HG02885 (cell line): ENCODE results near the gene PRCP.

Experiments
- ATAC-seq: cut with Tn5 transposase; IDR thresholded peaks from one replicate; pipeline ENCODE4 v1.9.1; 2021; ENCODE audit warnings: mild to moderate bottlenecking; ENCODE audit not compliant: unreplicated experiment, poor library complexity

PRCP gene

DNA sequence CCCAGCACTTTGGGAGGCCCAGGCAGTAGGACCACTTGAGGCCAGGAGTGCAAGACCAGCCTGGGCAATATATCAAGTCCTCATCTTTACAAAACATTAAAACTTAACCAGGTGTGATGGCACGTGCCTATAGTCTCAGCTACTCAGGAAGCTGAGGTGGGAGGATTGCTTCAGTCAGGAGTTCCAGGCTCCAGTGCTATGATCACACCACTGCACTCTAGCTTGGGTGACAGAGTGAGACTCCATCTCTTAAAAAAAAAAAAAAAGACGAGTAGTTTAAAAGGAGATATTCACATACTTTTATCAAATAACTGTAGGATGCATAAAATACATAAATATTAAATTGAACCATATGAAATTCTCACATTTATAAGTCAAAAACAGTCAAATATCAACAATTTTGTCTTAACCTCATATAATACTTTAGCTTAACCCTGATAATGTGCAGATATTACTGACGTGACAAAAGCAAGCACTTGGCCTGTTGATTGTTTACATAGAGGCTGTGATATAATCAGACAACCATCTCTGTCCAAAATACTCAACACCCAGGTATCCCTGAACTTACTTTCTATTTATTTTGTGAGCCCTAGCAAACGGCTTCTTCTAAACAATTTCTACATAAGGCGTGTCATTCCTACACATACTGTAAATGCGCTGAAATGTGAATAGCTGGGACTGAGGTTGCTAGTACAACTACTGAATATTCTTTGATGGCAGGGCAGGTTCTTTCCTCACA lies 57.0 kb downstream of the PRCP start:
- ATAC-seq: no peak

DNA sequence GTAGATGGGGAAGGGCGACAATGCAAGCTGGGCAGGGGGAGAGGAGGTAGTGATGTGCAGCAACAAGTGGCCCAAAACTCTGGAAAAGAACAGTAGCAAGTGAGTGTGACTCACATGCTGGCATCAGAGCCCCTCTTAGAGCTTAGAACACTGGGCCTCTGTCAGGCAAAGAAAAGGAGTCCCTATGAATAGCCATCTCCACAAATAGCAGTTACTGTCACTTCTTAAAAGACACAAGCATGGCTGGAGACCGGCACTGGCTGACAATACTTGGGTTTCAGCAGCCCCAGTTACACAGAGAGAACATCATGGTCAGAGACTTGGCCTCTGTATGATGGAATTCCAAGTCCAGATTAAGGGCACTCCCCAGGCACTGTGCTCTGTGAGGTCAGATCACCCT lies 58.2 kb downstream of the PRCP start:
- no peak for ATAC-seq

DNA sequence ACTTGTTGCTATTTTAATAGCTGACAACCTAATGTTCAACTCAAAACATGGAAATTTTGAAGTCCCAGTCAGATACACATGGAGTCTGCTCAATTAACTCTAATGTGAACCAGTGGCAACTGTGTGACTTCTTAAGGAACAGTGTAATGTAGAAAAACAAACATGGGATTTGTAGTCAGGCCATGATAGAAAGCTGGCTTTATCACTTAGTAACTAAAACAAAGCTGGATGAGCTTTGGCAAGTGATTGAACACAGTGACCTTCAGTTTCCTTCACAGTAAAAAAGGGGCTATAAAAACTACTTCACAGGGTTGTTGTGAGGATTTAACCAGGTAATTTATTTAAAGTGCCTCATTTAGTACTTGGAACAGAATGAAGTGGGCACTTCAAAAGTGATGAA lies 62.6 kb downstream of the PRCP start:
- ATAC-seq: no peak

DNA sequence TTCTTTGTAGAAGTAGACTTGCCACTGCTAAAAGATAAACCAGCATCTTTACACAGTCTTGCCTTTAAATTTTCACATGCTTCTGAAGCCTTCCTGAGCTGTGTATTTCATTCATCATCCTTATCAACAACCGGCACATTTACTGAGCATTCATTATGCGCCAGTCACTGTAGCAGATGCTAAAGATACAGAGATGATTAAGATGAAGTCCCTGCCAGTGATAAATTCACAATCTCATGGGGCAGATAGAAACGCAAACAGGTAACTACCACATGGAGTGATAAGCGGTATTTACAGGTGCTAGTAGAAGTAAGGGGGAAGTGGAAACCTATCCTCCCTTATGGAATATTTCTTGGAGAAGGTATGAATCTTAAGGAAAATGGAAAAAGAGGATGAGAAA lies 67.2 kb downstream of the PRCP start:
- no peak for ATAC-seq

DNA sequence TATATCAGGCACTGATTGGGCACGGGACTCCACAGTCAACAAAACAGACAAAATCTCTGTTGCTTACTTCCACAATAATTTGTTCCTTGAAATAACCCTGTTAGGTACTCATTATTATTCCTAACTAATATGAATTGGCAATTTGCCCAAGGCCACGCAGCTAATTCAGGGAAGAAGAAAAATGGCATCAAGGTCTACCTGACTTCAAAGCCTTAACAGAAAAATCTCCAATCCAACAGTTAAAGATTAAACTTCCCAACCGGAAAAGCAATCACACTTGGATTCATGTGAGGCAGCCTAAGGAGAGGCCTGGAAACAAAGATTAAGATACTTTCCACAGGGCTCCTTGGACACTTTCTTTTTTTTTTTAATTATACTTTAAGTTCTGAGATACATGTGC lies 68.9 kb downstream of the PRCP start:
- no peak for ATAC-seq

DNA sequence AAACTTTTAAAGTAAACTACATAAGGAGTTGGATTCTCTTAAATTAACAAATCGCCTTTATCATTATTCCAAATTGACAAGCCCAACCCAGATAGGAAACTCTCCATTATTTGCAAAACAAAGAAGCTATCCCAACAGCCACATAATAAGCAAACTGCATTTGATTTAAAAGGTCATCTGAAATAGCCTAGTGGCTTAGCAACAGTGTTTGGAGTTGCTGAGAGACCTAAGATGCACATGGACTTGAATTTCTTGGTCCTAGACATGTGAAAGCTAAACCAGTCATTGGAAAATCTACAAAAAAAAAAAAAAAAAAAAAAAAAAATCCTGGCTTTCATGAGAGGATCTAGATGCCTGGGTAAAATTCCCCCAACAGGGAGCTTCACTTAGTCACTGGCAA lies 69.5 kb downstream of the PRCP start:
- no peak for ATAC-seq

DNA sequence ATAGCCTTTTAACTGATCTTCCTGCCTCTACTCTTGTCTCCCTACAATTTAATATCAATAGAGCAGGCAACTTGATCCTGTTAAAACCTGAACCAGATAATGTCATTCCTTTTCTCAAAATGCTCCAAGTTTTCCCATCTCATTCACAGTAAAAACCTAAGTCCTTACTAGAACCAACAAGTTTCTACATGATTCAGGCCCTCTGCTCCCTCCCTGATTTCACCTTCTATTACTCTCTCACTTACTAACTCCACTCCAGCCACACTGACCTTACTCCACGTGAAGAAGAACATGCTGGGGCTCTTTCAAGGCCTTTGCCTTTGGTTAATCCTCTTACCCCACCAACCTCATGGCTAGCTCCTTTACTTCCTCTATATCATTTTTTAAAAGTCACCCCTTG lies 71.1 kb downstream of the PRCP start:
- ATAC-seq: no peak

DNA sequence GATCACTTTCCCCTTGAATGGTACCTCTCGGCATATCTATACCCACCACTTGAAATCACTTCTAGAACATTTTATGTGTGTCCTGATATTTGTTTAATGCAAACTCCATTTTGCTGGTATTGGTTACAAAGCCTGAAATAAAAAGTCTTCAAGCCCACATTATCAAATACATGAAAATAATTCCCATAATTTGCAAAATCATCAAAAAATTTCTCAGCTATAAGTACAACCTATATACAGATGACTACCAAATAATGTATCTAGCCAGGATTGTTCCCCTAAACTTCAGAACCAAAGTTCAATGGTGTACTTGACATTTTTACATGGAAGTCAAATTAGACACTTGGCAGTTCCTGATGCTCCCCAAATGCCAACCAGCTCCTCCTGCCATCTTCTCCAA lies 71.8 kb downstream of the PRCP start:
- no peak for ATAC-seq

DNA sequence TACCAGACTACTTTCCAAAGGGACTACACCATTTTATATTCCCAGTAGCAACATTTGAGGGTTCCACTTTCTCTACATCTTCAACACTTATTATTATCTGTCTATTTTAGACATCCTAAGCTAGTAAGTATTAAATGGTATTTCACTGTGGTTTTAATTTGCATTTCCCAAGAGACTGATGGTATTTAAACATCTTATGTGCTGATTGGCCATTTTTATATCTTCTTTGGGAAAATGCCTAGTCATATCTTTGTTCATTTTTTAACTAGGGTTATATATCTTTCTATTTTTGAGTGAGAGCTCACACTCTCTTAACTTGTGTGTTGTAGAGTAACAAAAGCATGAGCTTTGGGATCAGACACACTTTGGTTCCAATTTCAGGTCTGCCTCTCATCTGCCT lies 73.7 kb downstream of the PRCP start:
- ATAC-seq: no peak

DNA sequence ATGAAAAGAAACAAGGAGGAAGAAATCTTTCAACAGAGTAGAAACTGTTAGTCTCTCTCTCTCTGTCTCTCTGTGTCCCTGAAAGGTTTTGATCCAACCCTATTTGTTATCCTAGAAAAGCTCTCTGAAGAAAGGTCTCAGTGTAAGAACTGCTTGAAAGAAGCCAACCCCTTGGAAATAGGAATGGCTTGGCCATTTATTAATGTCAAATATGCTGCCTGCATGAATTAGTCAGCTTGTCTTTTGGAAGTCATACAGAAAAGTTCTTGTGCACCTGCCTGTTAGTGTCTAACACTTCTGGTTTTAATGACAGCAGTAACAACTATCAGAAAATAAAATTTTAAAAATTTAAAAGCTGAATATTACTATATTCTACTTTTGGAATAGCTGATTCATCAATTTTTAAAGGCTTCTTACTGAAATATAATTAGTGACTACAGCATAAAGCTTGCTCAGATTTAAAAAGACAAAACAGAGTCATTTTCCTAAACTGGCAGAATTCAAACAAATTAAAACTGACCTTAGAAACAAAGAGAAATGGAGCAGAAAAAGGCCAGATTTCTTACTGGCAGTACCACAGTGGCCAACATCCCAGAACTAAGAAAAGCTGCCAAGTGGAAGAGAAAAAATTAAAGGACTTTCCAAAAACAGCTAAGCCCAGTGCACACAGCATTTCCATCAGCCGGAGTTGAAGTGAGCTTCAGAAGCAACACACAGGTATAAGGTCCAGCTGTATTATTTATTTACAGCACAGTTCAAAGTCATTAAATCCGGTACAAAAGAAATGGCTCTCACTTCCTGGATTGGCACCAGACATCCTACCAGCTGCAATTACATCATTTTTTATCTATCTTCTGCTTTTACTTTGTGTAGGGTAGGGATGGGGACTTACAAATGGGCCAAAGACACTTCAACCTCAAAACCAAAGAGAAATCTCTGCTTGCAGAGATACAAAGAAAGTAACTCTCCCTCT lies 76.3 kb downstream of the PRCP start:
- ATAC-seq: no peak

DNA sequence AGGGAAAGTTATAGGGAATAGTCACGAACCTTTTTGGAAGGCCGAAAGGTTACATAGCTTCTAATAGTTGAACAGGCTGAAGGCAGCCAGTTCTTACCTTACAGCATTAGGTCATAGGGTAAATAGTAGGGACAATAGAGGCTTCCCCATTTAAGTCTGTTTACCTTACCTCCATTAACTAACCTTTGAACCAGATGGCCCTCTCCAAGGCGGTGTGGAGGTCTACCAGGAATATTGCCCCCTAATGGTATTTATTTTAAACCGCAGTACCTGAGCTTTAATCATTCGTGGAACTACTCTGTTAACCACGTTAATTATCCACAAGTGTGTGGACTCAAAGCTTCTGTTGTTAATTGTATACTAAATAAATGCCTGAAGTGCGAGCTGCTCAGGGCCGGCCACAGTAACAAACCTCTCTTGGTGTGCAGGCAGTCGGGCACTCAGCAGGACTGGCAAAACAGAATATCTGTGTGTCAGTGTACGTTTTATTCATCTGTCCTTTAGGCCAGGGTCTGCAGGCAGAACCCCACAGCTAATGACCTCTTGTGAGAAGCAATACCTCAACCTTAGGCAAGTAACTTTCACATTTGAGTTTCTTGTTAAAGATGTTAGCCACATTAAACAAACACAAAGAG lies 81.7 kb downstream of the PRCP start:
- ATAC-seq: no peak

DNA sequence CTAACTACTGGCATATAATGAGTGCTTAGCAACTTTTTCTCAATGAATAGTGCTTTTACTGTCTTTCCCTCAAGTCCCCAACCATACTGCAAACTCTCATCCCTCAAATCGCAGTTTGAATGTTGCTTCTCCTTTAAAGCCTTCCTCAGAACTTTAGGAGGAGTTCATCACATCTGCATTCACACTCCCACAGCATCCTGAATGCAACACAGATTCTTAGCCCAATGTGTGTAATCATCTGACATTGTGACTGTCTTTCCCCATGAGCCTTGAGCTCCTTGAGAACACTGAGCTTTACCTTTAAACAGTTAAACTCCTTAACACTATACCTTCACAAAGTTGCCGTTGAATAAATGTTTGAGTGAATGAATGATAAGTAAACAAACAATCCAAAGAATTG lies 84.8 kb downstream of the PRCP start:
- no peak for ATAC-seq

DNA sequence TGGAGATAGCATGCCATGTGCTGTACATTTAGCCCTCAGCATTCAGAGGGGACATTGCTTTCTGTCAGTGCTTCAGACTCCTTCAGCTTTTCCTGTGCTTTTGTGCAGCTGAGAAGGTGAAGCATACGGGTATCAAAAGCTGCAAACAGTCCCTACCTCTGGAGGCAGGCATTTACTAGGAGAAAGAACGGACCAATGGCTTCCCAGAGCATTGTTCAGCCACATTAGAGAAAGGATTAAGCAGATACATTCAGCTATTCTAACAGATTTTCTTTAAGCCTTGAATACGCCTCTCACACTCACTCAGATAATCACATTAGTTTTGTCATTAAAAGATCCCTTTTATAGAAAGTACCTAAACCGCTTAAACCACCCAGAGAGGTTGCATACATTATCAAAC lies 85.9 kb downstream of the PRCP start:
- no peak for ATAC-seq

DNA sequence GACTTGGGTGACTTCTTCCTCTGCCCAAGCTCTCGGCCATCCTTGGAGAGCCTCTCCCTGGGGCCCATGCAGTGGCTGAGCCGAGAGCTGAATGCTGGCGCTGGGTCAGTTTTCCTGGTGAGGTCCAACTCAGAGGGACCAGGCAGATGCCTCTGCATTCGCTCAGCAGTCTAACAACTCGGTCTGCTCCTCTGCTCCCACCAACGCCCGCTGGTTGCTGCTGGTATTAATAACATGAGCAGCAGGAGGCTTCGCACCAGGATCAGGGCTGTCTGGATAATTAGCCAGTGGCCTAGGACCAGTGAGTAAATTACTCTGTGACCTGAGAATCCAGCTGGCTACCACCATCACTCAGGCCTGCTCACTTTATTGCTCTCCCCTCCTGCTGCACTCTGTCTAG lies 88.9 kb downstream of the PRCP start:
- ATAC-seq: no peak

DNA sequence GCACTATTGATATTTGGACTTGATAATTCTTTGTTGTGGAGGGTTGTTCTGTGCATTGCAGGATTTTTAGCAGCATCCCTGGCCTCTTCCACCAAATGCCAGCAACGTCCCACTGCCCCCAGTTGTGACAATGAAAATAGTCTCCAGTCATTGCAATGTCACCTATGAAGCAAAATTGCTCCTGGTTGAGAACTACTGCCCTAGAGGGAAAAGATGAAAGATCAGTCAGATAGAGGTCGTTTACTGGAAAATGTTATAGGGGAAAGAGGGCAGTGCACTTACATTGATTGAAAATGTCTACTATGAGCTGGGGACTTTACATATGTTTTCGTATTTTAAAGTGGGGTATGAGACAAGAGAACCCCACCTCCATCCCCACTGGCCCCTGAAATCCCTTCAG lies 89.5 kb downstream of the PRCP start:
- no peak for ATAC-seq

DNA sequence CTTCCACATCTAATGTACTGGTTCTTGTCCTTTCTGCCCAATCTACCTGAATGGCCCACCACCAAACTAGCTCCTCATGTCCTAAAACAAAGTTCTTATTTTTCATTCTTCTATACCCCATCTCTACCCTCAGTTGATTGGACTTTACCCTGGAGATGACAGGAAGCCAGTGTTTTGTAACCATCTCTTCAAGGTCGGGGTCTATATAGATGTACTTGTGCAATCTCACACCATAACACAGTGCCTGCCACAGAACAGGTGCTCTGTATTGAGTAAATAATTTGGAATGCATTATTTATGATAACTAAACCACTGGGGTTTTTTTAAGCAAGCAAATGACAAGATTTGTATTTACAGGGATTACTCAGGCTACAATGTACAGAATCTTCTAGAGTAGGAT lies 89.9 kb downstream of the PRCP start:
- ATAC-seq: no peak

DNA sequence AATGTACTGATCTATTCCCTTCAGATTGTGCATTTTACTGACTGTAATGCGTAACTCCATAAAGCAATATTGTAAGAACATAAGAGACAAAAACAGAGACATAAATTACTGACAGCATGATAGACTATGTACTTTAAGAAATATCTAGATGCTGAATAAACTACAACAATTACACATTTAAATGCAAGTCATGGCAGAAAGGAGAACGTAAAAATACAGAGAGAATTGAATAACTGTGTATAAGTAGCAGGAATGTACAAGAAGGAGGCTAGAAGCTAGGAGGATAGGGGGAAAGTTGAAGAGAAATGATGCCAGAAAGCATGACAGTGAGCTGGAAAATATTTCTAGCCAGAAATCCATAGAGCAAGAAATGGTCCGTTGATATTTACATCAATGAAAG lies 92.6 kb downstream of the PRCP start:
- no peak for ATAC-seq

DNA sequence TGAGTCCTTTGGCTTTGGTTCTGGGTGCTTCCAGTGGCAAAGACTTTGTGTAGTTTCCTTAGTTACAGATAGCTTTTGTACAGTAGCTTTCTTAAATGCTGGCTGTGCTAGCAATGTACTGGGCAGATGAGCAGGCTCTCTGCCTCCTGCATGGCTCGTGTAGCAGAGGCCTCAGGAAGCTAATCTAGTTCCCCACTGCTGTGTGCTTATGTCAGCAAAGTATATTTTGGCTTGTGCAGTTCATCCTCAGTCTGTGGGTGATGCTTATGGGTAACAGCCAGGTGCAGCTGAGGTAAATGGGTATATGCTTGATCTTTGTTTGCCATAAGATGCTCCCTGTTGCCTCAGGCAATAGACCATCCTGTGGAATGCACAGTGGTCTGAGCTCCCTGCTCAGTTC lies 97.5 kb downstream of the PRCP start:
- no peak for ATAC-seq

DNA sequence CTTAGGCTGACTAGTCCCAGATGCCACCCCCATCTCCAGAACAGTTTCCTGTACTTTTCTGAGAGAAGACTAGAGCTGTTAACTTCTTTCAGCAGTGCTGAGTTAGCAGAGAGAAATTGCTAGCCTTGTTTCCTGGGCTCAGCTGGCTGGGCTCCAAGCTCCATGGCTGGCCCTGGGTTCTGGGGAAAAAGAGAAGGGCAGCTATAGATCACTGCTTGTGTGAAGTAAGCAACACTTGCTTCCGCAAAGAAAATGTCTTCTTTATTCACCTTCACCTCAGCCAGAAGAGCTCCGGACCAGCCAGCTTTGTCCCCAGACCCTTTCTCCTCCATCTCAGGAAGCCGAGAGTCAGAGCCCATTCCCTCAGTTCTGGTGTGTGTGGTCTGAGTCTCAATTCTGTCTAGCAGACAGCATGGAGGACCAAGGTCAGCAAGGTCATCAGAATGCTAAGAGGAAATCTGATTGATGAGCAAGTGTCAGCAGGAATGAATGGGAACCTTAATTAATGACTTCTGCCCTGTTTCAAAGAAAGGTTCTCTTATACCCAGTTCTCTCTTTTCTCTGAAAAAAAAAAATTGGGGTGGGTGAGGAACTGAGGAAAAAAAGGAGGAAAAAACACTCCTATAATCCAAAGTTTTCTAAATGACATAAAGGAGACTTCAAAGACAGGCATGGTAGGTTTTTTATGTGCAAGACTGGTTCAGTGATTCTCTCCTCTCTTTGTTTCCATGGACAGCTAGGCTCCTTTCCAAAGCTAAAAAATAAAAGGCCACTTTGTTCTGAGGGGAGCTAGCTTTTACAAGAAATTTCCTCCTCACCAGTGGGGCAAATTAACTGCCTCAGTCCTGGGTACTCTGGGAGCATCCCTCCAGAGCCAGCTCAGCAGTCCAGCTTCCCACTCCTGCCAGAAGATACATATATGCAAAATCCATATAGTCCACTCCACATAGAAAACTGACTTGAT lies 103.0 kb downstream of the PRCP start:
- no peak for ATAC-seq

DNA sequence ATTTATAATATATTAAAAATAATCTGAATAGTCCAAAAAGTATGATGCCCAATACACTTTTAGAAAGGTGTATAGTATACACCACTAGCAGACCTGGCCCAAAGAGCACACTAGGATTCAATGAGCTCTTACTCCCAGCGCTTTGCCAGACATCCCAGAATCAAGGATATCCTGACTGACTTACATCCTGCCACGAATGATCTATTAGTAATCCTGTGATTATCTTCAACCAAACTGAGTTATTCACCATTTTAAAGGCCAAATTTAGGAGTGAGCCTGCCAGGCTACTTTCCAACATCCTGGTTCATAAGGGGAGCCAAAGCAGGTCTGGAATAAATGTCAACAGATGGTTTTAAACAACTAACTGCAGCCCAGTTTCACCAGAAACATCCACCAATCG lies 105.7 kb downstream of the PRCP start:
- no peak for ATAC-seq
